Transverse colon (tissue), 4 donors: ENCODE measurements around the gene APOL3. TPM values are rescaled to one million over a fixed set of nuclear protein-coding genes. Genes with fewer than 3 reads are reported as not detected.

Experiments
- DNase-seq: peaks from one replicate; pipeline ENCODE4 v3.0.0-alpha.2; 2019
- H3K27ac ChIP-seq, 4 donors: fragments of 200-600 bp; sonication (generic); 2 replicates each; pipeline ENCODE4 v1.5.1; 2016 to 2018; ENCODE audit warnings: inconsistent platforms in 4 of 4
- H3K27me3 ChIP-seq: fragments of 200-600 bp; sonication (generic); 2 replicates; pipeline ENCODE4 v1.5.1; 2017; ENCODE audit warnings: inconsistent platforms
- H3K36me3 ChIP-seq, 4 donors: fragments of 200-600 bp; sonication (generic); 2 replicates each; pipeline ENCODE4 v1.5.1; 2017 to 2019; ENCODE audit warnings: inconsistent platforms in 4 of 4
- H3K4me1 ChIP-seq, 4 donors: fragments of 200-600 bp; sonication (generic); 2 replicates each; pipeline ENCODE4 v1.5.1; 2017 to 2020; ENCODE audit warnings: inconsistent platforms in 4 of 4
- H3K4me3 ChIP-seq, 4 donors: fragments of 200-600 bp; sonication (generic); 1 replicate in 1 of 4; 2 replicates in 3 of 4; pipeline versions ENCODE4 v1.5.1 to v1.6.1; 2017 to 2019; ENCODE audit warnings: inconsistent platforms in 4 of 4
- H3K9me3 ChIP-seq, 2 donors: fragments of 200-600 bp; sonication (generic); 2 replicates each; pipeline ENCODE4 v1.5.1; 2017 to 2019; ENCODE audit warnings: inconsistent platforms in 2 of 2
- CTCF ChIP-seq, 5 experiments: fragments of 200-600 bp in 3 of 5; fragments of 450-650 bp in 2 of 5; sonication (generic) in 3 of 5; IDR thresholded peaks; 1 replicate in 2 of 5; 2 replicates in 3 of 5; pipeline ENCODE4 v1.5.1; 2016 to 2017; ENCODE audit warnings: antibody characterized with exemption in 5 of 5, inconsistent platforms in 3 of 5, mild to moderate bottlenecking in 2 of 5, moderate library complexity in 1 of 5
- EP300 ChIP-seq: sonication (generic); formaldehyde crosslinking; IDR thresholded peaks from one replicate; pipeline ENCODE4 v1.6.1; 2017; ENCODE audit warnings: antibody characterized with exemption, low read depth
- POLR2A ChIP-seq: fragments of 450-650 bp; IDR thresholded peaks from one replicate; pipeline ENCODE4 v1.6.1; 2016; ENCODE audit warnings: antibody characterized with exemption, mild to moderate bottlenecking, moderate library complexity
- POLR2AphosphoS5 ChIP-seq, 3 donors: sonication (generic); formaldehyde crosslinking; IDR thresholded peaks; one replicate each; pipeline ENCODE4 v1.6.1; 2016; ENCODE audit warnings: antibody characterized with exemption in 3 of 3
- WGBS, 2 donors: methylation state at CpG; one replicate each; pipeline ENCODE4 v1.1.5; 2018; ENCODE audit warnings: low coverage in 1 of 2; 5-methylcytosine and 5-hydroxymethylcytosine counted together
- in situ Hi-C, 4 donors: fragments of 200-750 bp; cut with MboI; loops; one replicate each; pipeline versions ENCODE4 v1.15.0 to v1.15.1; 2017; ENCODE audit warnings: low sequenced_read_pairs in 3 of 4, low pct_ligation_motif_present in 1 of 4, low pct_unique_long_range_greater_than_20kb in 1 of 4
- intact Hi-C: fragments of 100-400 bp; cut with DNase I; formaldehyde crosslinking; loops from one replicate; pipeline ENCODE4 v1.15.1; 2023; ENCODE audit warnings: low total_unique reads
- total RNA-seq, 4 donors: library from RNA; depleted of rRNA; stranded (reverse); fragments of >200 nt; gene quantifications; one replicate each; pipeline ENCODE4 v1.1.0, GENCODE V29; 2016

The APOL3 gene
- total RNA-seq, 4 donors from 2014 or later, result 8.7 to 53.9 (median 19.4) TPM

- Histone ChIP-seq H3K36me3 (no peaks in the 10 kb centered on the region), H3K9me3 (no peaks in the 10 kb centered on the region), H3K4me3 (no peak overlapping the region), H3K27ac (no peak overlapping the region), H3K27me3 (no peaks in the 10 kb centered on the region), H3K4me1 (peaks cover 0 to 35% (median 12%) of the 10 kb centered on the region in 4 donors)
- WGBS, 2 donors, result 53% methylated on average over 5 of the region's 5 CpGs; no CpG with 5 or more reads in 1 of the 2 donors
- no peak for TF ChIP-seq POLR2AphosphoS5 (IDR thresholded peaks at IDR 0.05)
- no peak for TF ChIP-seq EP300
- TF ChIP-seq POLR2A, result no peak
- TF ChIP-seq CTCF (IDR thresholded peaks at IDR 0.05), result no peak
- no peak for DNase-seq
- in situ Hi-C loops, result loop anchor here in 3 of 4 donors (10.0 to 25.0 kb wide), 2 partner anchors 86 to 288 kb away; partner anchors contain the start of gene TXN2 (in 2 of the 3)
- intact Hi-C loops, result loop anchor here (5.0 kb wide), 1 partner anchor 288 kb away; no protein-coding TSS in a partner anchor
Observed at GRCh38 chr22:36199001-36199551, 38.5 kb upstream of the APOL3 start.

DNA sequence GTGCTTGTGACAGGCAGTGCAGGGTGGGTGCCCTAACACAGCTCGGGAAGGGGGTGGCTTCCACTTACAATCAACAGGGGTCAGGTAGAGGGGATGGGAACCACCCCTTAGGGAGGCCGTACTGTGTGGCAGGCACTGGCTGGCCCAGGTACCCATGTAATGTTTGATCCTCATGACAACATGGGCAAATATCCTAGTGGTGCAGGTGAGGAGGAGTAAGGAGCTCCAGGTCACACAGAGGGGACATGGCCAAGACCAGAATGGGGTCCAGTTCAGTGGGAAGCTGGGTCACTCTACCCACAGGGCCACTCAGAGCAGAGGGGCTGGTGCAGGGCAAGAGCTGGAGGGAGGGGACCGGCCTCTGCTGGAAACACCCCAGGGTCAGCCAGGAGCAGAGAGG is 38.0 kb upstream of the APOL3 start:
- intact Hi-C loops (loop anchor here (5.0 kb wide), 1 partner anchor 289 kb away; no protein-coding TSS in a partner anchor), in situ Hi-C loops (loop anchor here in 3 of 4 donors (10.0 to 25.0 kb wide), 2 partner anchors 86 to 289 kb away; partner anchors contain the start of gene TXN2 (in 2 of the 3))
- no peak overlapping the region for H3K27ac ChIP-seq

DNA sequence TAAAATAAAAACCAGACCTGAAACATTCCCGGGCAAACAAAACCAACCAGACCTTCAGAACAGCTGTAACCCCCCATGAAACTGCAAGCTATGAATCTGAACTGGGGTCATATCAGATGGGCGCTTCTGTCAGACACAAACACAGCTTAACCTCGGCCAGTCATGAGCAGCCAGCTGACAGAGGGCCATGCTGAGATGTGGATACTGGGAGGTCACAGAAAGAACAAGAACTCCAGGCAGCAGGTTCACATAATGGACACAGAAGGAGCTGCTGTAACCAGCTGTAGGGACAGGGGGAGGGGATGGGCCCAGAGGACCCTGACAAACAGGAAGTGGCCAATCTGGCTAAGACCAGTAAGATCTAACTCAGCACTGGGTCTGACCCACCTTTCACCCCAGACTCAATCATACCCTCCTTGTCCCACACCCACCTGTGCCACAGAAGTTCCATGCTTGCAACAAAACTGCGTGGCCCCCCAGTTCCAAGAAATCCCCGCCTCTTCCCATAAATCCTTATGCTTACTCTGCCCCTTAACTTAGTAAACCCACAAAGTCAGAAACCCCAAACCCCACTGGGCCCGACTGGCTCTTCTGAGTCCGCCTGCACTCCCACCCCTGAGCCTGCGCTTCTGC is 37.1 kb upstream of the APOL3 start:
- Histone ChIP-seq H3K4me1 (peaks cover 0 to 30% (median 9%) of the 10 kb centered on the region in 4 donors), H3K36me3 (no peaks in the 10 kb centered on the region), H3K27me3 (no peaks in the 10 kb centered on the region), H3K4me3 (no peak overlapping the region), H3K9me3 (no peaks in the 10 kb centered on the region), H3K27ac (peak overlapping the region; percentile 20 to 57 (median 39))
- intact Hi-C loops (loop anchor here (5.0 kb wide), 1 partner anchor 290 kb away; no protein-coding TSS in a partner anchor), in situ Hi-C loops (loop anchor here in 3 of 4 donors (10.0 to 25.0 kb wide), 2 partner anchors 87 to 290 kb away; partner anchors contain the start of gene TXN2 (in 2 of the 3))
- no peak for TF ChIP-seq CTCF (IDR thresholded peaks at IDR 0.05)
- TF ChIP-seq EP300, result no peak
- TF ChIP-seq POLR2AphosphoS5 (IDR thresholded peaks at IDR 0.05), result no peak
- no peak for TF ChIP-seq POLR2A
- WGBS, 2 donors, result 41 to 55% methylated on average over 8 of the region's 8 CpGs
- DNase-seq, result no peak

More for the DNA sequence above, 38.0 kb upstream of the APOL3 start:
- Histone ChIP-seq H3K27me3 (no peaks in the 10 kb centered on the region), H3K36me3 (no peaks in the 10 kb centered on the region), H3K4me1 (peaks cover 0 to 35% (median 12%) of the 10 kb centered on the region in 4 donors), H3K4me3 (no peak overlapping the region), H3K9me3 (no peaks in the 10 kb centered on the region)
- TF ChIP-seq EP300 (no peak), POLR2A (no peak), POLR2AphosphoS5 (IDR thresholded peaks at IDR 0.05) (no peak), CTCF (IDR thresholded peaks at IDR 0.05) (no peak)
- DNase-seq, result no peak
- 84 to 100% methylated on average over 1 to 3 of the region's 3 CpGs for WGBS, 2 donors

- Histone ChIP-seq H3K27me3 (no peaks in the 10 kb centered on the region), H3K9me3 (no peaks in the 10 kb centered on the region), H3K36me3 (no peaks in the 10 kb centered on the region), H3K4me1 (peaks cover 0 to 27% (median 9%) of the 10 kb centered on the region in 4 donors), H3K27ac (peak overlapping the region; percentile 20 to 57 (median 39)), H3K4me3 (no peak overlapping the region)
- intact Hi-C loops, result loop anchor here (5.0 kb wide), 1 partner anchor 290 kb away; no protein-coding TSS in a partner anchor
- peak; percentile 42 for DNase-seq
- TF ChIP-seq POLR2A (no peak), EP300 (no peak), POLR2AphosphoS5 (IDR thresholded peaks at IDR 0.05) (no peak), CTCF (IDR thresholded peaks at IDR 0.05) (no peak)
- WGBS, 2 donors, result 40 to 41% methylated on average over 1 to 5 of the region's 5 CpGs
- in situ Hi-C loops, result loop anchor here in 3 of 4 donors (10.0 to 25.0 kb wide), 2 partner anchors 88 to 290 kb away; partner anchors contain the start of gene TXN2 (in 2 of the 3)
Observed at GRCh38 chr22:36197065-36197440, 36.5 kb upstream of the APOL3 start.
